Medulla oblongata (tissue), 1 donor: ENCODE data around the gene MBNL3.
A peak's percentile ranks its signal among the peaks of the same experiment; 100 is the strongest.
"Not testable (repeated sequence)": the region's sequence is repeated elsewhere in the genome, so short reads cannot be mapped to it uniquely, and the experiment has no call there.

Experiments used
- DNase-seq: peaks from one replicate; pipeline ENCODE4 v3.0.0-alpha.2; 2015; ENCODE audit errors: extremely low spot score

Gene MBNL3

GRCh38 chrX:132474544-132475248, 14.1 kb downstream of the MBNL3 start:
- no peak for DNase-seq

GRCh38 chrX:132472397-132472796, 16.4 kb downstream of the MBNL3 start:
- DNase-seq: no peak

- no peak for DNase-seq
These were observed 18.0 kb downstream of the MBNL3 start for GRCh38 chrX:132470831-132471230.

GRCh38 chrX:132470179-132470578, 18.7 kb downstream of the MBNL3 start:
- DNase-seq: no peak

GRCh38 chrX:132468454-132468853, 20.4 kb downstream of the MBNL3 start:
- no peak for DNase-seq

- no peak for DNase-seq
These were observed 20.8 kb downstream of the MBNL3 start for GRCh38 chrX:132467989-132468388.

GRCh38 chrX:132467026-132467425, 21.8 kb downstream of the MBNL3 start:
- no peak for DNase-seq

- DNase-seq: no peak
These were observed 25.4 kb downstream of the MBNL3 start for GRCh38 chrX:132463411-132463810.

- DNase-seq: peak; percentile 33
These were observed 27.0 kb downstream of the MBNL3 start for GRCh38 chrX:132461886-132462285.

- DNase-seq: no peak
These were observed 35.8 kb downstream of the MBNL3 start for GRCh38 chrX:132452911-132453550.

GRCh38 chrX:132445909-132446308, 42.9 kb downstream of the MBNL3 start:
- not testable (repeated sequence) for DNase-seq

- DNase-seq: no peak
These were observed 43.9 kb downstream of the MBNL3 start for GRCh38 chrX:132444936-132445335.

- DNase-seq: no peak
These were observed 45.4 kb downstream of the MBNL3 start for GRCh38 chrX:132443196-132444135.

- DNase-seq: no peak
These were observed 46.1 kb downstream of the MBNL3 start for GRCh38 chrX:132442691-132443090.

- no peak for DNase-seq
These were observed 53.6 kb downstream of the MBNL3 start for GRCh38 chrX:132435222-132435621.

- DNase-seq: no peak
These were observed 55.3 kb downstream of the MBNL3 start for GRCh38 chrX:132433551-132433950.

- DNase-seq: no peak
These were observed 55.8 kb downstream of the MBNL3 start for GRCh38 chrX:132433001-132433400.

- DNase-seq: no peak
These were observed 59.9 kb downstream of the MBNL3 start for GRCh38 chrX:132428896-132429295.

GRCh38 chrX:132426695-132427281, 62.0 kb downstream of the MBNL3 start:
- DNase-seq: no peak

GRCh38 chrX:132425744-132426318, 63.0 kb downstream of the MBNL3 start:
- DNase-seq: no peak

GRCh38 chrX:132423323-132423722, 65.5 kb downstream of the MBNL3 start:
- no peak for DNase-seq

- no peak for DNase-seq
These were observed 73.8 kb downstream of the MBNL3 start for GRCh38 chrX:132415012-132415411.
